Posterior vena cava (tissue), 2 donors: ENCODE data around the gene HCCS. TPM values are rescaled to one million over a fixed set of nuclear protein-coding genes. Genes with fewer than 3 reads are reported as not detected.

ENCODE experiments used
- DNase-seq: peaks from one replicate; pipeline ENCODE4 v3.0.0-alpha.2; 2020; ENCODE audit warnings: low spot score
- intact Hi-C, 2 donors: fragments of 100-400 bp; cut with DNase I; formaldehyde crosslinking; loops; one replicate each; pipeline versions ENCODE4 v1.14.1 to v1.14.2; 2022 to 2023
- long read RNA-seq, 2 donors: library from polyadenylated mRNA; unstranded; transcript quantifications; one replicate each; pipeline ENCODE4 v2.0.0, GENCODE V29; 2020 to 2021
- total RNA-seq, 2 donors: library from RNA; stranded (reverse); fragmentation: NEBNext Ultra II Directional; extraction: Animal tissue kit (Norgen Biotek cat#: 25700); gene quantifications; one replicate each; pipeline ENCODE4 v1.2.1, GENCODE V29; 2021
- donor health status: DM: yes; HTN: yes; CAD: no.
- donor health status: DM: yes; HTN: yes; CAD: no.

Gene HCCS
- 10 to 100 TPM; 14.5 to 17.7 TPM for total RNA-seq
- long read RNA-seq, donor 1, partial matches to known transcripts, result 0 of 3 reads
- long read RNA-seq, donor 1, other reads (novel, unspliced or antisense), result 0 of 3 reads
- long read RNA-seq, donor 2, transcript HCCS-202 (7 exons, 1,072 nt), result major isoform, 15 of 21 reads
- long read RNA-seq, donor 2, partial matches to known transcripts, result 3 of 21 reads
- long read RNA-seq, donor 2, other reads (novel, unspliced or antisense), result 1 of 21 reads

DNA sequence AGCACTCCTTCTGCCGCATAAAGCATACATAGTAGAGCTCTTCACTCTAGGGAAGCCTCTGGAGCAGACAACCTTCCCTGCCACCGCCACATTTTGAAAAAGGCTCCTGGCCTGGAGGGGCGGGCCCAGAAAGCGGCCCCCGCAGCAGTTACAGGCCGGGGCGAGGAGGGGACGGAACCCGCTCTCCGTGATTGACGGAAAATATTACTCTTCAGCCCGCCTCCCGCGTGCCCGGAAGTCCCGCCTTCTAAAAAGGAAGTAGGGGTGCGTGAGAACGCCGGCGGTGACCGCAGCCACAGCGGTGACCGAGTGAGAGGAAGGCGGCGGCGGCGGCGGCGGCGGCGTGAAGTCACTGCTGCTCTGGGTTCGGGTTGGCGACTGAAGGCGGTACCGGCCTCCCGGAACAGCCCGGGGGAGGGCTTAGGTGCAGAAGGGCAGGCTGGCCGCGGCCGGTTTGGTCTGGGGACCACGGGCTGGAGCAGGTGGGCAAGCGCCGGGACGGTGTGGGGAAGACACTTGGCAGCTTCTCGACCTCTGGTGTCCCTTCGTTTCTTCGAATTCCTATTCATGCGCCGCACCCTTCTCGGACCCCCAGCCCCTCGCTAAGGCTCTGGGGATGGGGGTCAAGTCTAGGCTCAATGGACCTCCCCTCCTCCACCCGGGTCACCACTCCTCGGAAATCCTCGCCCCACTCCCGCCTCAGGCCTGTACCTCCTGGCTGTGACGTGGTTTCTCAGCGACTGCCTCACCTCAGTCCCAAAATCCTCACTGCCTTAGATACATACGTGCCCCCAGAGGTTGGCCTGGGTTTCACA, at the start of gene HCCS:
Gene HCCS (plus strand): TSS at position 296 of the 815 bp plus-strand sequence. CDS start 729 bp downstream, outside the sequence.
- peak; percentile 96 for DNase-seq
- intact Hi-C loops, result loop anchor here in 1 of 2 donors (5.0 kb wide), 1 partner anchor 864 kb away; no protein-coding TSS in a partner anchor

DNA sequence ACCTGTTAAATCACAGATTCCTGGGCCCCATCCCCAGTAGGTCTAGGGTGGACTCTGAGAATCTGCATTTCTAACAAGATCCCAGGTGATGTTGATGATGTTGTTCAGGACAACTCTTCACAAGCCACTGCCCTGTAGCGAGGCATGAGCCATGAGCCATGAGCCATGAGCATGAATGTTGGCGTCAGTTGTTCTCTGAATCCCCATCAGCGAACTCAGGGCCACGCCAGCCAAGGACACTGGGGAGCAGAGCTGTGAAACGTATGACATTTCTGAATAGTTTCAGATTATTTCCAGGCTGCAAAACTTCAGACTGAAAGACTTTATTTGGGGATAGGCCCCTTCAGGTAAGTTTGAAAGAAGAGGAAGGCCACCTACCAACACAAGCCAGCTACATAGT, 46.9 kb upstream of the HCCS start:
- intact Hi-C loops, result no loop called here
- no peak for DNase-seq

DNA sequence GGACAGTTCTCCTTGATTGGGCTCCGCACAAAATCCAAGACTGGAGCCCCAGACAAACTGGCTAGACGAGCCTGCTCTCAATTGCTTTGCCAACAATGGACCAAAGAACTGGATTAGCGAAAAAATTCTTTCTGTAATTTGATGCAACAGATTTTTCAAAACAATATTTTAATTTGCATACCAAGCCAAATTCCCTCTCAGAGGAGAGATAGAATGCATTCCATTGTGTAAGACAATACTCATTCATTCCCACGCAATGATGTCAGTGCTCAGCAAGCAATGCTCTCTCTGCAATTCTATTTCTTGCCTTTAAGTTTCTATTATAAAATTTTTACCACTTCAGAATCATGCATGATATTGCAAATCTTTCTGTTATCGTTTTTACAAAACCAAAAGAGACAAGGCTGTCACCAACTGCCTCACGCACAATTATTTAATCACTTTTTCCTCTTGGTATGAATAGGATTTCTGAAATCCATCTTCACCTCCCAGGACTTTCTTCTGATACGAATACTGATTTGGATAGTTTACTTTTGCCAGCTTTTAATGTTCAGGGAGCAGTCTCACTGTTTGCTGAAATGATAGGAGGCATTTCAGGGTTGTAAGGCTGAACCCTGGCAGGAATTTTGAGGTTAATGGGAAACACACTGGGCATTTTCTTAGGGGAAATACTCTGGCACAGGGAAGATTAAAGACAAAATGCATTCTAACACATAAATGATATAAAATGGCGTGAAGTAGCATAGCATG, 46.1 kb upstream of the HCCS start:
- intact Hi-C loops, result no loop called here
- no peak for DNase-seq

DNA sequence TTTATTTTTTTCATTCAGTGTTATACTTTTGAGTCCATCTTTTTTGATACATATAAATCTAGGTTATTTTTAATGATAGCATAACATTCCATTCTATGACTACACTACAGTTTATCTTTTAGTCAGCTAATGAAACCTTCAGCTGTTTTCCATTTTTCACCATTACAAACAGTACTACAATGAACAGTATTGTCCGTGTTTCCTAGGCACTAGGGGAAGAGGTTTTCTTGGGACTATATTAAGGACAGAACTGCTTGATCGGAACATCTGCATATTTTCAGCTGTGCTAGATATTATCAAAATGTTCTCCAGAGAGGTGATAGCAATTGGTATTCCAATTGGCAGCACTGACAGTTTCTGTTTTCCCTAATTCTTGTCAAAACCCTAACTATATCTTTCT, 44.3 kb upstream of the HCCS start:
- DNase-seq, result no peak
- intact Hi-C loops, result no loop called here

DNA sequence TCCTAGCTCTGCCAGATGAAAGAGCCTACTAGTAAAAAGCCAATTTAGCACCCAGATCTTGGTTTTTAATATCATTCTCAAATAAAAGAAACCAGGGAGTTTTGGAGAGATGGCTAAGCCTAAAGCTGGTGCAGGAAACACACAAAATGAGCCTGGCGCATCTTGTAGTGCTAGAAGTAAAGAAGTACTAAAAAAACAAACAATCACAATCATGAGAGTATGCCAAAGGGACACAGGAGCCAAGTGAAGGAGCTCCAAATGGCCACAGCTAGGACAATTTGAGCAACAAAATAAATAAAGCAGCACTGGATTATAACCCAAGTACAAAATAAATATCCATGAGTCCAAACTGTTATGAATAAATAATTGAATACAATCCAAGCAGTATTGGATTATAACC, 37.8 kb upstream of the HCCS start:
- intact Hi-C loops, result no loop called here
- no peak for DNase-seq

DNA sequence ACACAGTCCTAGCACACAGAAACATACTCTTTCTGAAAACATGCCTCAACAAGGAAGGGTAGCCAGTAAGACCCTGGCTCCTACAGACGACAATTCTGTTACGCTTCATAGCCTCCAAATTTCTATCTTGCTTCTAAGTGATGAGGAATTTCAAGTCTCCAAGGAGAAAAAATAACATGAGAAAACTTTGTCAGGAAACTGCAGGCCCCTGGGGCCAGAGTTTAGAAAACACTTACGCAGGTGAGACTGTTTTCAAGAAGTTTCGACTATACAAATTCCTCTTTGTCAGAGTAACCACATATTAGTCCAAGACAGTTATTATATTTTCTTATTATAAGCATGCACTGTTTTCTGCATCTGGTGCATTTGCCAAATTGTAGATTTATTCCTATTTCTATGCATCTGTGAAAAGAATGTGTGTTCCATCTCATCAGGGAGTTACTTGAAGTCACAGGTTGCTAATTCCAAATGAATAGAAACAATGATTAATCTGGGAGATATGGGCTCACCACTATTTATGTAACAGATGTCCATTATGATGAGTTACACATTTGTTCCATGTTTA, 30.3 kb upstream of the HCCS start:
- intact Hi-C loops, result no loop called here
- DNase-seq, result no peak

DNA sequence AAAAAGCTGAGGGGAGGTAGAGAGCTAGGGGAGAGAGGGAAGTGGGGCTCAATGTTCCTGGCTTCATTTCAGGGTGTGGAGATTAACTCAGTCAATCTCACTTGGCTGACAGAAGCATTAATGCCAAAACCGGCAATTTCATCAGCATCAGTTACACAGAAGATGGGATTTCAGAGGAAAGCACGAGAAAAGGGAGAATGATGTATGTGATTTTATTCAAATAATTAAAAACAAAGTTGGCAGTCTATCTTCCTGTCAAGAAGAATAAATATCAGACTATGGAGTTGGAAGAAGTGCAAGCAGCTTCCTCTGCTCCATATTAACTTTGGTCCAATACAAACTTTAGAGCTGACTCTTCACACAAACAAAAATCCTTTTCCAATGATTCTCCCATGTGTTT, 29.6 kb upstream of the HCCS start:
- DNase-seq, result no peak
- intact Hi-C loops, result no loop called here

DNA sequence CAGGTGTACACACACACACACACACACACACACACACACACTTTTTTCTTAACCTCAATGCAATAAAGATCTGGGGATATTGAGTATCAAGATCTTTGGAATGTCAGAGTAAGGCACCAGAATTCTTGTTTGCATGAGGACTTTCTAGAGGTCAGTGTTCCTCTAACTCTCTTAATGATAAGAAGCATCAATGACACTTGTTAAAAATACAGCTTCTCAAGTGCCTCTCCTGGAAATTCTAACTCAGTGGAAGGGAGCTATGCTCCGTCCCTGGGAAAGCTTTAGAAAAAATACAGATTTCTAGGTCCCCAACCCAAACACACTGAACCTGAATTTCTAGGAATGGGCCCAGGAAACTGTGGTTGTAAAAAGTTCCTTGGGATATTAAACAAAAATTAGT, 25.8 kb upstream of the HCCS start:
- no peak for DNase-seq
- intact Hi-C loops, result no loop called here

DNA sequence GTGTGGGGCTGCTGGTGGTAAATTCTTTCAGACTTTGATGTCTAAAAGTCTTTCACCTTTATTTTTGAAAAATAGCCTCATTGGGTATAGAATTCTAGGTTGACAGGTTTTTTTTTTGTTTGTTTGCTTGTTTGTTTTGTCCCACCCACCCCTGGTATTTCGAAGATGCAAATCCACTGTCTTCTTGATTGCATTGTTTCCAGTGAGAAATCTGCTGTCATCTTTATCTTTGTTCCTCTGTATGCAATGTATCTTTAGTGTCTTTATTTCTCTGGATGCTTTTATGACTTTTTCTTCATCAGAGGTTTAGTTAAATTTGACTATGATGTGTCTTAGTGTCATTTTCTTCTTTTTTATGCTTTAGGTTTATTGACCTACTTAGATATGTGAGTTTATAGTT, 21.3 kb upstream of the HCCS start:
- no peak for DNase-seq
- intact Hi-C loops, result loop anchor here in 1 of 2 donors (2.0 kb wide), 1 partner anchor 47 kb away; no protein-coding TSS in a partner anchor

DNA sequence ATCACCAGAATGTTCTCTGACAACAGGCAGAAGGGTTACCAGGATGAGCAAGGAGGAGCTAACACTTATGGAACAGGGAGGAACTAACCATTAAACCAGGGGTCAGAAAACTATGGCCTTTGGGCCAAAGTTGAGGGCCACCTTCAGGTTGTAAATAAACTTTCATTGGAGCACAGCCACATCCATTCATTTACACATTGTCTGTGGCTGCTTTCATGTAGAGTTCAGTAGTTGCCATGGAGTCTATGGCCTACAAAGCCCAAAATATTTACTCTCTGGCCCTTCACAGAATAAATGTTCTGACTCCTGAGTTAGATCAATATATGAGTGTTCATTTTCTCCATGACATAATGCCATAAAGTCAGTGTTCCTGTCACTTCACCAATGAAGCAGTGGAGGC, 13.2 kb upstream of the HCCS start:
- DNase-seq, result no peak
- intact Hi-C loops, result no loop called here

DNA sequence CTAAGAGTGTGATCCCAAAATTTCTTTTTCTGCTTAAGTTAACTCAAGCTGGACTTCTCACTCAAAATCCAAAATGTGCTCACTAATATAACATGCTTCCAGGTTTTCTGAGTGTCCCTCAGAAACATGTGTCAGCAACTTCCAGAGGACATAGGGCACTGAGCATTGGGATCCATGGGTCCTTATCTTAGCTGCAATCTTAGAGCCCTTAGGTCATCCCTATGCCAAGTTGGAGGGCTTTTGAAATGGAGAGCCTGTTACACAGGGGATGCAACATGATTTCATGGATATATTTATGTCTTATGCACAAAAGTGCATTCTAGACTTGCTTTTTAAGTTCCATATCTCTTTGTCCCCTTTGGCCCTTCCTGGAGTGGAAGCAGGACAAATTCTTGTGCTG, 11.7 kb upstream of the HCCS start:
- intact Hi-C loops, result no loop called here

DNA sequence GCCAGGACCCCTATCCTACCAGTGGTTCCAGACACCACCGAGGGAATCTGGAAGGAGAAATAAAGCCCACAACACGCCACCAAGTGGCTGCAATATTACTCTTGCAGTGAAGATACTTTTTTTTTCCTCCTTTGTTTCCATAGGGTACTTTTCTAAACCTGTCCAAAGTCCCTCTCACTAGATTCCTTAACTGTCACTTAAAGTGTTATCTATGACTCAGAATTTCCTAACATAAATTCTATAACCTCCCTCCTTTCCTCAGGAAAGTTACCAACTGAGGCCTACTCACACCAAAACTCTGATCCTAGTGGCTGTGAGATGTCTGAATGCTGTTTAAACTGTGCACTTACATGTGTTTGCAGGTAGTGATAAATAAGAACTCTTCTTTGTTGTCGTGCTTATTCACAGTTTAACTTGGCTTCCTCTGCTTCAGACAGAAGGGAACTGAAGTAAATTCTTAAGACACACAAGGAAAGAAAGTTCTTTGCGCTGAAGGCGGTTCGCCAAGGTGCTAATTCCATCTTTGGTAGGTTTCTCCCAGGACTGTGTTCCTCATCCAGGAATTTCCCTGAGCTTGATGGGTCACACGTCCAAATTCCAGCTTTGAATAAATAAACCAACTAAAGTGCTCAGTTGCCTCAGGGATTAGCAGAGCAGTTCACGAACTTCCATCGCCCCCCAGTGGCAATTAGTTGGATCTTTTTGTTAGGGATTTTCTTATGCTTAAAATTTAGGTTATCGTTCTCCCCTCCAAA, 10.7 kb upstream of the HCCS start:
- no peak for DNase-seq
- intact Hi-C loops, result loop anchor here in 1 of 2 donors (5.0 kb wide), 1 partner anchor 1288 kb away; no protein-coding TSS in a partner anchor

More for the DNA sequence above, 11.7 kb upstream of the HCCS start:
- DNase-seq, result no peak

DNA sequence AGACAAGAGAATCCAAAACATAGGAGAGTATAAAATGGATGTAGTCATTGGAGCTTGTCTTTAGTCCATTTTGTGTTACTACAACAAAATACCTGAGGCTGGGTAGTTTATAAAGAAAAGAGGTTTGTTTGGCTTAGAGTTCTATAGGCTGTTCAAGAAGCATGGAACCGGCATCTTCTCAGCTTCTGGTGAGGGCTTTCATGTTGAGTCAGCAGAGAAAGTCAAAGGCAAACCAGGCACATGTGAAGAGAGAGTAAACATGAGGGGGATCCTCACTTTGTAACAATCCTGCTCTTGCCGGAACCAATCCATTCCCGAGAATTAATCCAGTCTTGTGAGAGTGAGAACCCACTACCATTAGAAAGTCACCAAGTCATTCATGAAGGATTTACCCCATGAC, 8.1 kb upstream of the HCCS start:
- intact Hi-C loops, result loop anchor here in 1 of 2 donors (5.0 kb wide), 1 partner anchor 1291 kb away; no protein-coding TSS in a partner anchor
- DNase-seq, result no peak

DNA sequence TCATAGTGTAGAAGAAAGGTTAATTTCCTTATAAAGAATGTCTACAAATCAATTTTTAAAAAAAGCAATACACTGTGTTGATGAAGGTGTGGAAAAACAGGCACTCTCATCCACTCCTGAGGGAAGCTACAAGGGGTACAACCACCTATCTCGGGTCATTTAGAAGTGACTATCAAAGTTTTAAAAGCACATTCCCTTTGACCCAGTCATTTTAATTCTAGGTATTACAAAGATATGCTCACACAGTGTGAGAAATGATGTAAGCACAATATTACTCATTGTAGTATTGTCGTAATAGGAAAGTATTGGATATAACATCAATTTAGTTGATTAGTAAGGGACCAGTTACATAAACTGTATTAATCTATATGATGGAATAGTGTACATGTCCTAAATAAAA, 7.4 kb upstream of the HCCS start:
- no peak for DNase-seq
- intact Hi-C loops, result loop anchor here in 1 of 2 donors (5.0 kb wide), 1 partner anchor 1291 kb away; no protein-coding TSS in a partner anchor

DNA sequence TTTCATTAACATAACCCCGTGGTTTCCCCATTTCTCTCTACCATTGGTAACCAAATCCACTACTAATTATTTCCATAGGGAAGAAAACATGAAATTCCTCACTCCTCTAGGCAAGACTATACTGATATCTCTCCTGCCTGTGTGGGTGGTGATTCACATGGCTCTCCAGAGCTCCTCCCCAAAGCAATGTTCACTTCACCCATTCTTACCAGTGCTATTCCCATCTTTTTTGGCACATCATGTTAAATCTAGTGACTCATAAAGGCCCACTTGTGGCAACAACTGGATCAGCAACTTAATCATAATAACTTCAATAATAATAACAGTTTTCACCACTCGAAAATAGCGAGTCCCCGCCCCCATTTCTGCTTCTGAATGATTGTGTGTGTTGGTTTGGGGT, 6.1 kb upstream of the HCCS start:
- intact Hi-C loops, result no loop called here

DNA sequence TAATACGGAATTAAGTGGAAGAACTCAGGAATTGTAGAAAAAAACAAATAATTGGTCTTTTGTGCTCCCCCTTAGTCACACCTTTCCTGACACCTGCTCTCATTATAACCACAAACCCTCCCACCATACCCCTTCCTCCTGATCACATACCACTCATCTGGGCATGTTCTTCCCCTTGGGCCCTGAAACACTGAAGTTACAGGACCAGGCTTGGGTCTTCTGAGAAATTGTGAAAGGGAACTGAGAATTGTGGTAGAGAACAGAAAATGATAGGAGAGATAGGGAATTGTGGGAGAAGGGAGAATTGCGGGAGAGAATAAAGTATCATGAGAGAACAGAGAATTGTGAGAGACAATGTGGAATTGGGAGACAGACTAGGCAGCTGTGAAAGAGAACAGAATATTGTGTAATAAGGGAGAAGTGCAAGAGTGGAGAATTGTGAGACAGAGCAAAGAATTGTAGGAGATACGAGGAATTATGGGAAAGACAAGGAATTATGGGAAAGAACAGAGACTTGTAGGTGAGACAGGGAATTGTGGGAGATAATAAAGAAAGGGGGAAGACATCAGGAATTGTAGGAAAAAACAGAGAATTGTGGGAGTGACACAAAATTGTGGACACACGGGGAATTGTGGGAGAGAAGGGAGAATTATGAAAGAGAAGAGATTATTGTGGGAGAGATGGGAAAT, 2.7 kb upstream of the HCCS start:
- intact Hi-C loops, result no loop called here
- DNase-seq, result no peak

More for the DNA sequence above, 6.1 kb upstream of the HCCS start:
- no peak for DNase-seq

DNA sequence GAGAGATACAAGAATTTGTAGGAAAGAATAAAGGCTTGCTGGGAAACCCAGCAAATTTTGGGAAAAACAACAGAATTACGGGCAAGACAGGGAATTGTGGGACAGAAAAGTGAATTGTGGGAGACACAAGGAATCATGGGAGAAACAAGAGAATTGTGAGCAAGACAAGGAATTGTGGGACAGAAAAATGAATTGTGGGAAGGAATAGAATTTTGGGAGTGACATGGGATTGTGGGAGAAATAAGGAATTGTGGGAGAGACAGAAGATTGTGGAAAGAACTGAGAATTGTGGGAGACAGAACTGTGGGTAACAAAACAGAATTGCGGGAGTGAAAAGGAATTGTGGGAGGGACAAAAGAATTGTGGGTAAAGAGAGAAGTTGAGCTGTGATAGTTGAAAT, 1.2 kb upstream of the HCCS start:
- intact Hi-C loops, result loop anchor here in 1 of 2 donors (5.0 kb wide), 1 partner anchor 863 kb away; no protein-coding TSS in a partner anchor
- DNase-seq, result no peak

DNA sequence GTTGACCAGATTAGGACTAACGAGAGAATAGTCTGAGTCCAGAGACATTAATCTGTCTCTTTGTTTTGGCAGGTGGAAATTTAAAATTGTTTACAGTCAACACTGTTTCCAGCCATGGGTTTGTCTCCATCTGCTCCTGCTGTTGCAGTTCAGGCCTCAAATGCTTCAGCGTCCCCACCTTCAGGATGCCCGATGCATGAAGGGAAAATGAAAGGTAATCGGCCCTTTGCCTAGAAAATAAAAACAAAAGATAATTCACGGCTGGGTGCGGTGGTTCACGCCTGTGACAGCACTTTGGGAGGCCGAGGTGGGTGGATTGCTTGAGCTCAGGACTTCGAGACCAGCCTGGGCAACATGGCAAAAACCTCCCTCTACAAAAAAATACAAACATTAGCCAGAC, 815 bp downstream of the HCCS start:
- intact Hi-C loops, result loop anchor here in 1 of 2 donors (5.0 kb wide), 1 partner anchor 865 kb away; no protein-coding TSS in a partner anchor
- no peak for DNase-seq
